H1 (cell line): ENCODE results near the gene RHBDF1. TPM values are rescaled to one million over a fixed set of nuclear protein-coding genes. Genes with fewer than 3 reads are reported as not detected.

Experiments
- CTCF ChIA-PET: fragments of 300-600 bp; sonication (Branson Sonifier 250); formaldehyde crosslinking; loops from one replicate; lab custom pipeline; 2021; ENCODE audit not compliant: partially characterized antibody; lab: Charles Lee
- POLR2A ChIA-PET: fragments of 300-600 bp; sonication (Branson Sonifier 250); formaldehyde crosslinking; loops from one replicate; lab custom pipeline; 2021; ENCODE audit warnings: inconsistent platforms; ENCODE audit not compliant: partially characterized antibody; lab: Charles Lee
- DNase-seq, 2 experiments: peaks; one replicate each; pipeline versions ENCODE4 v3.0.0 to v3.0.0-alpha.2; 2010 to 2022; ENCODE audit warnings: low spot score in 2 of 2, low read depth in 1 of 2, mixed read lengths in 1 of 2
- FAIRE-seq: peaks from 2 replicates; lab custom pipeline; 2011; peaks lifted over from hg19 to GRCh38; lab: Jason Lieb, UNC
- H2AFZ ChIP-seq: 2 replicates; pipeline ENCODE4 v1.8.1; 2012; ENCODE audit warnings: low read length, inconsistent platforms
- H2AK5ac ChIP-seq: 2 replicates; pipeline ENCODE4 v1.6.1; 2013; ENCODE audit warnings: low read depth, low read length
- H2BK120ac ChIP-seq: replicated peaks from 2 replicates; pipeline ENCODE3; 2013; ENCODE audit warnings: low read depth, low read length, inconsistent platforms
- H2BK12ac ChIP-seq: 2 replicates; pipeline ENCODE4 v1.6.1; 2013; ENCODE audit warnings: low read depth, low read length
- H2BK15ac ChIP-seq: 2 replicates; pipeline ENCODE4 v1.6.1; 2013; ENCODE audit warnings: low read length
- H2BK20ac ChIP-seq: 2 replicates; pipeline ENCODE4 v1.6.1; 2013; ENCODE audit warnings: low read length
- H2BK5ac ChIP-seq: 2 replicates; pipeline ENCODE4 v1.6.1; 2013; ENCODE audit warnings: low read depth, low read length
- H3K14ac ChIP-seq: 2 replicates; pipeline ENCODE4 v1.6.1; 2013; ENCODE audit warnings: inconsistent platforms; ENCODE audit not compliant: insufficient read length
- H3K18ac ChIP-seq: 2 replicates; pipeline ENCODE4 v1.6.1; 2013; ENCODE audit warnings: low read length; ENCODE audit errors: extremely low read depth
- H3K23ac ChIP-seq: 2 replicates; pipeline ENCODE4 v1.6.1; 2013; ENCODE audit warnings: inconsistent platforms; ENCODE audit not compliant: insufficient read length
- H3K23me2 ChIP-seq: 2 replicates; pipeline ENCODE4 v1.6.1; 2013; ENCODE audit warnings: low read depth, low read length
- H3K27ac ChIP-seq: 2 replicates; pipeline ENCODE4 v1.6.1; 2011; ENCODE audit warnings: low read depth, low read length, inconsistent platforms
- H3K27me3 ChIP-seq, 4 experiments: replicated peaks in 1 of 4; 1 replicate in 1 of 4; 2 replicates in 3 of 4; pipeline versions ENCODE4 v1.6.1 to v1.8.1; 2011 to 2013; ENCODE audit warnings: low read length in 3 of 4, mild to moderate bottlenecking in 3 of 4, inconsistent platforms in 2 of 4, mixed read lengths in 2 of 4, moderate library complexity in 1 of 4; ENCODE audit not compliant: control insufficient read depth in 3 of 4, insufficient read depth in 3 of 4; ENCODE audit errors: extremely low read depth in 1 of 4
- H3K36me3 ChIP-seq, 4 experiments: 2 replicates each; pipeline versions ENCODE4 v1.6.1 to v1.8.1; 2011 to 2013; ENCODE audit warnings: mild to moderate bottlenecking in 4 of 4, low read length in 3 of 4, moderate library complexity in 2 of 4, control low read depth in 1 of 4, inconsistent platforms in 1 of 4; ENCODE audit not compliant: insufficient read depth in 4 of 4, control insufficient read depth in 2 of 4
- H3K4ac ChIP-seq: replicated peaks from 2 replicates; pipeline ENCODE3; 2013; ENCODE audit warnings: low read length, low read depth, mixed read lengths, inconsistent platforms; ENCODE audit not compliant: insufficient read length
- H3K4me1 ChIP-seq, 4 experiments: replicated peaks in 1 of 4; 1 replicate in 1 of 4; 2 replicates in 3 of 4; pipeline versions ENCODE4 v1.6.1 to v1.8.1; 2011 to 2013; ENCODE audit warnings: low read length in 3 of 4, inconsistent platforms in 2 of 4, mixed read lengths in 1 of 4; ENCODE audit not compliant: insufficient read depth in 4 of 4, control insufficient read depth in 3 of 4
- H3K4me2 ChIP-seq, 2 experiments: 2 replicates each; pipeline versions ENCODE4 v1.6.1 to v1.8.1; 2011 to 2013; ENCODE audit warnings: low read depth in 2 of 2, low read length in 2 of 2, control low read depth in 1 of 2, inconsistent platforms in 1 of 2, mild to moderate bottlenecking in 1 of 2; ENCODE audit not compliant: insufficient read depth in 1 of 2
- H3K4me3 ChIP-seq, 4 experiments: fragments of 200-600, 300-600 bp in 1 of 4; sonication (generic), shearing (Covaris generic), sonication (Bioruptor Twin) in 1 of 4; 2 replicates each; pipeline versions ENCODE4 v1.5.1 to v1.8.1; 2011 to 2016; ENCODE audit warnings: low read length in 4 of 4, low read depth in 3 of 4, control low read depth in 2 of 4, inconsistent platforms in 2 of 4, mild to moderate bottlenecking in 2 of 4, mixed read lengths in 1 of 4, moderate library complexity in 1 of 4; ENCODE audit not compliant: insufficient read depth in 2 of 4; ENCODE audit errors: extremely low read depth in 1 of 4
- H3K56ac ChIP-seq: replicated peaks from 2 replicates; pipeline ENCODE3; 2013; ENCODE audit warnings: low read depth, mild to moderate bottlenecking, mixed read lengths, low read length, inconsistent platforms; ENCODE audit not compliant: insufficient read length
- H3K79me1 ChIP-seq: 2 replicates; pipeline ENCODE4 v1.6.1; 2013; ENCODE audit warnings: low read depth, low read length, control low read depth
- H3K79me2 ChIP-seq, 2 experiments: 2 replicates each; pipeline versions ENCODE4 v1.6.1 to v1.8.1; 2012 to 2013; ENCODE audit warnings: low read length in 2 of 2, mild to moderate bottlenecking in 2 of 2, inconsistent platforms in 1 of 2; ENCODE audit not compliant: insufficient read depth in 2 of 2, control insufficient read depth in 1 of 2
- H3K9ac ChIP-seq, 4 experiments: replicated peaks in 1 of 4; 1 replicate in 1 of 4; 2 replicates in 3 of 4; pipeline versions ENCODE4 v1.6.1 to v1.8.1; 2011 to 2013; ENCODE audit warnings: low read depth in 3 of 4, low read length in 3 of 4, control low read depth in 2 of 4, mild to moderate bottlenecking in 2 of 4, moderate library complexity in 2 of 4, inconsistent platforms in 1 of 4; ENCODE audit errors: extremely low read depth in 1 of 4
- H3K9me3 ChIP-seq, 2 experiments: 2 replicates each; pipeline versions ENCODE4 v1.6.1 to v1.8.1; 2012 to 2013; ENCODE audit warnings: mild to moderate bottlenecking in 2 of 2, moderate library complexity in 2 of 2, control low read depth in 1 of 2, inconsistent platforms in 1 of 2, low read depth in 1 of 2, low read length in 1 of 2, mixed read lengths in 1 of 2; ENCODE audit not compliant: insufficient read depth in 2 of 2
- H4K20me1 ChIP-seq, 2 experiments: replicated peaks in 1 of 2; 2 replicates each; pipeline versions ENCODE3 to v1.8.1; 2011 to 2013; ENCODE audit warnings: inconsistent platforms in 2 of 2, low read length in 2 of 2, mild to moderate bottlenecking in 1 of 2; ENCODE audit not compliant: insufficient read depth in 2 of 2, control insufficient read depth in 1 of 2
- H4K5ac ChIP-seq: 2 replicates; pipeline ENCODE4 v1.6.1; 2013; ENCODE audit warnings: low read length, low read depth, mixed read lengths, inconsistent platforms; ENCODE audit not compliant: insufficient read length
- H4K8ac ChIP-seq: 2 replicates; pipeline ENCODE4 v1.8.0; 2013; ENCODE audit warnings: mild to moderate bottlenecking, moderate library complexity, low read length, inconsistent platforms; ENCODE audit not compliant: insufficient read depth; ENCODE audit errors: extremely low read depth
- H4K91ac ChIP-seq: replicated peaks from 2 replicates; pipeline ENCODE3; 2013; ENCODE audit warnings: low read length, mixed read lengths, inconsistent platforms; ENCODE audit not compliant: insufficient read length
- ATF2 ChIP-seq: IDR thresholded peaks from 2 replicates; pipeline ENCODE4 v1.6.1; 2012; ENCODE audit warnings: low read length, inconsistent platforms
- EZH2 ChIP-seq: fragments of 200-600 bp; sonication (generic); IDR thresholded peaks from 2 replicates; pipeline ENCODE4 v1.7.1; 2012; ENCODE audit warnings: low read depth, mild to moderate bottlenecking, moderate library complexity, low read length, inconsistent platforms; ENCODE audit not compliant: severe bottlenecking
- GTF2F1 ChIP-seq: IDR thresholded peaks from 2 replicates; pipeline ENCODE4 v1.6.1; 2012; ENCODE audit warnings: low read depth, low read length, improper control_type of control experiment, borderline replicate concordance
- JUND ChIP-seq: IDR thresholded peaks from 2 replicates; pipeline ENCODE4 v1.6.1; 2011; ENCODE audit warnings: mild to moderate bottlenecking, improper control_type of control experiment, low read length
- NANOG ChIP-seq: IDR thresholded peaks from 2 replicates; pipeline ENCODE4 v1.6.1; 2011; ENCODE audit warnings: low read length, low read depth, mild to moderate bottlenecking, inconsistent platforms; ENCODE audit not compliant: insufficient read depth, poor library complexity, severe bottlenecking
- RAD21 ChIP-seq, 2 experiments: IDR thresholded peaks in 1 of 2; conservative IDR thresholded peaks in 1 of 2; 2 replicates each; pipeline ENCODE4 v1.6.1; 2011; ENCODE audit warnings: low read depth in 2 of 2, low read length in 2 of 2, improper control_type of control experiment in 1 of 2, inconsistent platforms in 1 of 2, mild to moderate bottlenecking in 1 of 2, moderate library complexity in 1 of 2
- SUZ12 ChIP-seq: fragments of 200-600 bp; sonication (generic); IDR thresholded peaks from 2 replicates; pipeline ENCODE4 v1.6.1; 2012; ENCODE audit warnings: mild to moderate bottlenecking, inconsistent platforms, low read length, moderate library complexity, mixed read lengths
- TAF7 ChIP-seq: optimal IDR thresholded peaks from 2 replicates; pipeline ENCODE3; 2011; ENCODE audit warnings: low read depth, mild to moderate bottlenecking, inconsistent platforms, low read length, moderate library complexity, borderline replicate concordance
- ZNF274 ChIP-seq: IDR thresholded peaks from 2 replicates; pipeline ENCODE4 v1.7.0; 2012; ENCODE audit warnings: low read length, borderline replicate concordance; ENCODE audit errors: extremely low read depth
- whole genome bisulfite sequencing, 2 experiments: shearing (Covaris generic) in 1 of 2; methylation state at CpG; one replicate each; pipeline versions ENCODE4 v1.1.6 to v1.1.7; 2013 to 2015; ENCODE audit warnings: low lambda C conversion rate in 2 of 2, mixed read lengths in 2 of 2, inconsistent platforms in 1 of 2, low coverage in 1 of 2, missing lambda C conversion rate in 1 of 2; ENCODE audit not compliant: insufficient replicate concordance in 2 of 2, insufficient coverage in 1 of 2, insufficient read length in 1 of 2; ENCODE audit errors: extremely low coverage in 1 of 2, missing lambda C conversion rate in 1 of 2; 5-methylcytosine and 5-hydroxymethylcytosine counted together
- polyA plus RNA-seq, 7 experiments: library from polyadenylated mRNA; depleted of rRNA in 3 of 7; stranded (reverse) in 5 of 7; unstranded in 2 of 7; fragments of >200 nt in 5 of 7; fragments of 200-250 nt in 2 of 7; gene quantifications; 1 replicate in 5 of 7; 2 replicates in 1 of 7; 4 replicates in 1 of 7; pipeline versions ENCODE4 v1.2.1 to v1.2.3, GENCODE V29; 2011 to 2013; ENCODE audit warnings: missing spikeins in 2 of 7, mixed read lengths in 2 of 7
- total RNA-seq: library from RNA; stranded (reverse); fragmentation: NEBNext Ultra II Directional; extraction: Animal tissue kit (Norgen Biotek cat#: 25700); gene quantifications from 2 replicates; pipeline ENCODE4 v1.2.1, GENCODE V29; 2021

Gene RHBDF1
- total and polyA plus RNA-seq, 2 of the 8 experiments (the other 6 are each of a cell fraction or from before 2014, with no cell fraction given), result 37.4 to 51.6 TPM

- H3K4ac ChIP-seq, result no peak overlapping the region
- H2BK15ac ChIP-seq, result no peak overlapping the region
- H3K14ac ChIP-seq, result no peak overlapping the region
- no peaks in the 10 kb centered on the region for H3K79me1 ChIP-seq
- no peaks in the 10 kb centered on the region for H3K4me1 ChIP-seq
- H3K4me3 ChIP-seq, result no peak overlapping the region
- TF ChIP-seq EZH2, result no peak
- no peak for TF ChIP-seq NANOG
- TF ChIP-seq RAD21 (IDR thresholded peaks at IDR 0.05 in 1 of 2, conservative IDR thresholded peaks at IDR 0.05 in 1 of 2; ENCODE audit: low read depth in 2 of 2, low read length in 2 of 2), result no peak
- TF ChIP-seq ATF2, result no peak
- TF ChIP-seq SUZ12, result no peak
- TF ChIP-seq ZNF274, result no peak
- TF ChIP-seq GTF2F1, result no peak
- no peak for TF ChIP-seq JUND
- no peak for TF ChIP-seq TAF7
- TF ChIP-seq, all 59 proteins: peak for 0
- no peak overlapping the region for H4K5ac ChIP-seq
- H3K56ac ChIP-seq, result no peak overlapping the region
- DNase-seq (no peak), FAIRE-seq (no peak)
- H3K9ac ChIP-seq, result no peak overlapping the region
- peaks cover 3 to 10% of the 10 kb centered on the region in 2 experiments for H4K20me1 ChIP-seq
- H3K4me2 ChIP-seq, result no peak overlapping the region
- peaks cover 0 to 3% (median 0%) of the 10 kb centered on the region in 4 experiments; a peak in 1 of 8 replicates for H3K36me3 ChIP-seq
- ChIA-PET POLR2A (interaction anchor here (12.4 kb wide), 1 partner anchor 33 kb away, joined by 153 read pairs; the partner anchor contains the start of gene RHBDF1), CTCF (interaction anchor here (1.2 kb wide), 1 partner anchor 10 kb away, joined by 3 read pairs; no protein-coding TSS in a partner anchor)
- H2BK20ac ChIP-seq, result no peak overlapping the region
- no peaks in the 10 kb centered on the region for H3K79me2 ChIP-seq
- no peak overlapping the region for H3K23ac ChIP-seq
- no peak overlapping the region for H3K27ac ChIP-seq
- H2BK120ac ChIP-seq, result no peak overlapping the region
- 91% methylated on average over 5 of the region's 5 CpGs; no CpG with 5 or more reads in 1 of the 2 experiments for WGBS, 2 experiments
- no peak overlapping the region for H4K8ac ChIP-seq
- no peak overlapping the region for H3K18ac ChIP-seq
- no peak overlapping the region for H2AK5ac ChIP-seq
- 0 out of 2 replicates have a peak overlapping the region, but pooled peaks have one; percentile 19 for H2BK12ac ChIP-seq
- no peak overlapping the region for H2AFZ ChIP-seq
- H4K91ac ChIP-seq, result no peak overlapping the region
- H3K27me3 ChIP-seq, result no peaks in the 10 kb centered on the region; a peak in 1 of 7 replicates
- H3K9me3 ChIP-seq, result no peaks in the 10 kb centered on the region
- H2BK5ac ChIP-seq, result no peak overlapping the region
- no peaks in the 10 kb centered on the region for H3K23me2 ChIP-seq
These were observed 28.6 kb upstream of the RHBDF1 start for GRCh38 chr16:100989-101388.
